Prostate gland (tissue), 2 donors: ENCODE results near the gene TBC1D16. TPM values are rescaled to one million over a fixed set of nuclear protein-coding genes. Genes with fewer than 3 reads are reported as not detected.

Source experiments
- DNase-seq: peaks from one replicate; pipeline ENCODE4 v3.0.0-alpha.2; 2019; ENCODE audit warnings: low spot score
- H3K27ac ChIP-seq, 2 donors: fragments of 200-600 bp; sonication (generic); 2 replicates each; pipeline ENCODE4 v1.5.1; 2017 to 2019
- H3K27me3 ChIP-seq: fragments of 200-600 bp; sonication (generic); replicated peaks from 2 replicates; pipeline ENCODE4 v1.5.1; 2019; ENCODE audit not compliant: insufficient read depth
- H3K36me3 ChIP-seq, 2 donors: fragments of 200-600 bp; sonication (generic); 1 replicate in 1 of 2; 2 replicates in 1 of 2; pipeline versions ENCODE4 v1.5.1 to v1.8.1; 2017 to 2019
- H3K4me1 ChIP-seq: fragments of 200-600 bp; sonication (generic); replicated peaks from 2 replicates; pipeline ENCODE4 v1.5.1; 2019
- H3K4me3 ChIP-seq, 2 donors: fragments of 200-600 bp; sonication (generic); 2 replicates each; pipeline ENCODE4 v1.5.1; 2017 to 2019
- H3K9me3 ChIP-seq: fragments of 200-600 bp; sonication (generic); 2 replicates; pipeline ENCODE4 v1.5.1; 2017
- POLR2A ChIP-seq: fragments of 450-650 bp; IDR thresholded peaks from one replicate; pipeline ENCODE4 v1.6.1; 2016; ENCODE audit warnings: antibody characterized with exemption, mild to moderate bottlenecking
- POLR2AphosphoS5 ChIP-seq: sonication (generic); formaldehyde crosslinking; IDR thresholded peaks from one replicate; pipeline ENCODE4 v1.6.1; 2017; ENCODE audit warnings: antibody characterized with exemption
- WGBS: methylation state at CpG from one replicate; pipeline ENCODE4 v1.1.5; 2018; 5-methylcytosine and 5-hydroxymethylcytosine counted together
- intact Hi-C: fragments of 100-400 bp; cut with DNase I; formaldehyde crosslinking; loops from one replicate; pipeline ENCODE4 v1.14.2; 2022
- total RNA-seq, 2 donors: library from RNA; depleted of rRNA; stranded (reverse); fragments of >200 nt; gene quantifications; one replicate each; pipeline ENCODE4 v1.1.0, GENCODE V29; 2016
- TF ChIP-seq, protein P1 (sequence below), 4 experiments: fragments of 200-600 bp in 2 of 4; fragments of 450-650 bp in 2 of 4; sonication (generic) in 2 of 4; IDR thresholded peaks; 1 replicate in 3 of 4; 2 replicates in 1 of 4; pipeline ENCODE4 v1.5.1; 2016 to 2019; ENCODE audit warnings: antibody characterized with exemption in 4 of 4, mild to moderate bottlenecking in 2 of 4, moderate library complexity in 2 of 4

Gene TBC1D16
- total RNA-seq, 2 donors from 2014 or later: 29.1 to 41.9 TPM

DNA sequence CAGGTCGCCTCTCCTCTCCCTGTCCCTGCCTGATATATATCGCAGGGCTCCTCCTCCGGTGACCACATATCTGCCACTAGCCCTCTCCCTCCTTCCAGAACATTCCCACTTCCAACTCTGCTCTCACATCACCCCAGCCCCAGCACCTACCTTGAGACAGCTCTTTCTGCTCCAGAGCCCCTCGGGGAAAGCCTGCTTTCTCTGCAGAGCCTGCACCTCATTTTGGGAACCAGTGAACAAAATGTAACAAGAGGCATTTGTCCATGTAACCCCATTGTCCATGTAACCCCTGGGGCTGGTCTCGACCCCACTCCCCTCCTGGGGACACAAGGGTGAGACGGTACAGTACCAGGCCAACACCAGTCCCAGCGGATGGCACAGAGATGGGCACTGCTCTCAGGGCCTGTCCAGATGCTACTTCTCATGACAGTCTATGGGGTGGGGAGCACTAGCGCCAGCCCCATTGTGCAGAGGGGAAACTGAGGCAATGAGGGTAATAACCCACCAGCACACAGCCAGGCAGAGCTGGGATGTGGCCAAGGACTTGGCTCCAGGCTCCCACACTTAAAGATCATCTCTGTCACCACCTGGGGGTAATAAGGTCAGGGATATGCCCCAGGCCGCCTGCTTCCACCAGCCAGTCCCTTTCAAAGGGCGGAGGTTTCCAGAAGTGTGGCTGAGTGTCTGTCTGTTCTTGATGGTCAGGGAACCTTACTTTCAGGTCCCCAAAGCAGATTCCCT lies 42.9 kb downstream of the TBC1D16 start:
- H3K4me3 ChIP-seq: peak overlapping the region in 1 of 2 donors; percentile 36
- DNase-seq: no peak

DNA sequence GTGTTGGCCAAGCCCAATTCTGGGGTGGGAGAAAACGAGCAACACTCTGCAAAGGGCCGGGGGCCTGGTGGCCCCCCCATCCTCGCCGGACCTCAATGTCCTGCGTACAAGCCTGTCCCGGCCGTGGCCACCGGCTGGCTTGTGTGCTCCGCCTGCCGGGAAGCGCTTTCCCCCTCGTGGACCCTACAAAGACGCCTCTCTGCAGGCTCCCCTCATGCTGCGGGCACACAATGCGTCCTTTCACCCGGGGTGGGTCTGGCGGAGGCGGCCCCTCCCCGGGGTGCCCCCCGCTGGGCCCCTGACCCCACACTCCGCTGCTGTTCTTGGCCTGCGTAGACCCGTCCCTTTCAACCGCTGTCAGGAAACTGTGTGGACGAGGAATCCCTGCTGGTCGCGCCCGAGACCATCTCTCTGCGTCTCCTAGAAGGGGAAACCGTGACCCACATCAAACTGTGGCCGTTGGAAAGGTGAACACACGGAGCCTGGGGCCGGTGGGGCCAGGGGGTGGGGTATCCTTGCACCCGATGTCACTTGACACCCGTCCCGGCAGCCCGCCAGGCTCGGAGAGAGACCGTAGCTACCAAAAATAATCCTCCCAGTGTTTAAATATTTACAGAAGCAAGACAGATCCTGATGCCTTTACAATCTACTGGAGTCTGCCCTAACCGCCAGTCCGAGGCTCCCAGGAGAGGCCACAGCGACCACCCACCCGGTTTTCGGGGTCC lies 43.6 kb downstream of the TBC1D16 start:
- peak; percentile 82 for DNase-seq
- Histone ChIP-seq H3K4me1 (peaks cover 43% of the 10 kb centered on the region), H3K4me3 (peak overlapping the region; percentile 18 to 36), H3K27ac (peak overlapping the region; percentile 76 to 90), H3K27me3 (no peaks in the 10 kb centered on the region), H3K36me3 (no peaks in the 10 kb centered on the region), H3K9me3 (no peaks in the 10 kb centered on the region)
- 2% methylated on average over 38 of the region's 44 CpGs for WGBS
- intact Hi-C loops: loop anchor here (2.0 to 5.0 kb wide), 3 partner anchors 150 to 249 kb away; partner anchors contain the start of gene CBX8
- TF ChIP-seq POLR2A (no peak), POLR2AphosphoS5 (peak; percentile 66)
- TF ChIP-seq, protein P1, sequence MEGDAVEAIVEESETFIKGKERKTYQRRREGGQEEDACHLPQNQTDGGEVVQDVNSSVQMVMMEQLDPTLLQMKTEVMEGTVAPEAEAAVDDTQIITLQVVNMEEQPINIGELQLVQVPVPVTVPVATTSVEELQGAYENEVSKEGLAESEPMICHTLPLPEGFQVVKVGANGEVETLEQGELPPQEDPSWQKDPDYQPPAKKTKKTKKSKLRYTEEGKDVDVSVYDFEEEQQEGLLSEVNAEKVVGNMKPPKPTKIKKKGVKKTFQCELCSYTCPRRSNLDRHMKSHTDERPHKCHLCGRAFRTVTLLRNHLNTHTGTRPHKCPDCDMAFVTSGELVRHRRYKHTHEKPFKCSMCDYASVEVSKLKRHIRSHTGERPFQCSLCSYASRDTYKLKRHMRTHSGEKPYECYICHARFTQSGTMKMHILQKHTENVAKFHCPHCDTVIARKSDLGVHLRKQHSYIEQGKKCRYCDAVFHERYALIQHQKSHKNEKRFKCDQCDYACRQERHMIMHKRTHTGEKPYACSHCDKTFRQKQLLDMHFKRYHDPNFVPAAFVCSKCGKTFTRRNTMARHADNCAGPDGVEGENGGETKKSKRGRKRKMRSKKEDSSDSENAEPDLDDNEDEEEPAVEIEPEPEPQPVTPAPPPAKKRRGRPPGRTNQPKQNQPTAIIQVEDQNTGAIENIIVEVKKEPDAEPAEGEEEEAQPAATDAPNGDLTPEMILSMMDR (IDR thresholded peaks at IDR 0.05): peak in 1 of 4 experiments; percentile 12

More for the DNA sequence above, 42.9 kb downstream of the TBC1D16 start:
- TF ChIP-seq POLR2A (no peak), POLR2AphosphoS5 (no peak)
- TF ChIP-seq, protein P1 (IDR thresholded peaks at IDR 0.05): no peak
- Histone ChIP-seq H3K9me3 (no peaks in the 10 kb centered on the region), H3K4me1 (peaks cover 37% of the 10 kb centered on the region), H3K27me3 (no peaks in the 10 kb centered on the region), H3K36me3 (no peaks in the 10 kb centered on the region), H3K27ac (peak overlapping the region; percentile 76 to 90)
- WGBS: 47% methylated on average over 10 of the region's 10 CpGs
- intact Hi-C loops: loop anchor here (2.0 to 5.0 kb wide), 3 partner anchors 151 to 250 kb away; partner anchors contain the start of gene CBX8

DNA sequence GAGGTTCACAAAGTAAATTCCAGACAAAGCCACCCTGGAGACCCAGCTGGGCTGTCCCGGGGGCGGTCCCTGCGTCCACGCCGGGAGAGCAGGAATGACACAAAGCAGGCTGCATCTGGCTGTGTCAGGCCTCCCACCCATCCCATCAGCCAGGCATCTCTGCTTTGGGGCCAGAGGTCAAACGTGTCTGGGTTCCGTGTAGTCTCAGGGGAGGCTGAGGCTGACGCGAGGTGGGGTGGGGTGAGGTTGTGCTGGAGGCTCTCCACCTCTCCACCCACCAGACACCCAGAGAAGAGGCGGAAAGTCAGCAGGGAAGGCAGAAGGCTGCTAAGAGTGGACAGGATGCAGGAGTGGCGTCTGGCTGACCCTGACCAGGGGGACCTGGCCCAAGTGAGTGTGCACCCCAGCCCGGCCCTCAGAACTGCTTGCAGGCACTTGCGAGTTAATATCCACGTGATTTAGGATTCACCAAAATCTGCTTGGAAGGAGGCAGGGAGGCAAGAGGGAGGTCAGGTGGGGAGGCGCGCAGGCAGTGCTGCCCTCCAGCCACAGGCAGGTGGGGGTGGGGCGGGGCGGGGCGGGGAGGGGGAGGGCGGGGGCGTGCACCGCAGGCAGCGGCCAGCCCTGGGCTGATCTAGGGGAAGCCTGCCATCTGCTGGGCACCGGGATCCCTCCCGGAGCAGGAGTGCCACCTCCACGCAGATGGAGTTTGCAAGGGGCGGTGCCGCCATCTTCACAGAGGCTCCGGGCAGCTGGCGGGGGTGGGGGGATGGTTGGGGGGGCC lies 44.3 kb downstream of the TBC1D16 start:
- peak overlapping the region; percentile 18 to 36 for H3K4me3 ChIP-seq
- DNase-seq: peak; percentile 89
- no peaks in the 10 kb centered on the region for H3K9me3 ChIP-seq
- H3K27me3 ChIP-seq: no peaks in the 10 kb centered on the region
- no peaks in the 10 kb centered on the region for H3K36me3 ChIP-seq
- peaks cover 43% of the 10 kb centered on the region for H3K4me1 ChIP-seq
- intact Hi-C loops: loop anchor here (5.0 kb wide), 2 partner anchors 149 to 194 kb away; partner anchors contain the start of gene CBX8
- TF ChIP-seq POLR2AphosphoS5 (peak; percentile 20), POLR2A (no peak)
- TF ChIP-seq, protein P1 (IDR thresholded peaks at IDR 0.05): peak; percentile 38 to 83 (median 65)
- H3K27ac ChIP-seq: peak overlapping the region; percentile 76 to 90
- WGBS: 33% methylated on average over 27 of the region's 30 CpGs

DNA sequence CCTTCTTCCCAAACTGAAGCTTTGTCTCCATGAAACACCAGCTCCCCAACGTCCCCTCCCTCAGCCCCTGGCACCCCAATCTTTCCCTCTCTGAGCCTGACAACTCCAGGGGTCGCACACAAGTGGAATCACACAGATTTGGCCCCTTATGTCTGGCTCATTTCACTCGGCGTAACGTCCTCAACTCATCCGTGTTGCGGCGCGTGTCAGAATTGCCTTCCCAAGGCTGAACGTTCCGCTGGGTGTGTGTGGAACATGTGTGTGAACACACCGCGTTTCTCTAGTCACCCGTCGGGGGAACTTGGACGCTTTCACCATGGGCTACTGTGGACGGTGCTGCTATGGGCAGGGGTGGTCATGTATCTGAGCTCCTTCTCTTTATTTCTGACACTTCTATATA lies 45.0 kb downstream of the TBC1D16 start:
- no peaks in the 10 kb centered on the region for H3K36me3 ChIP-seq
- H3K9me3 ChIP-seq: no peaks in the 10 kb centered on the region
- WGBS: 94% methylated on average over 17 of the region's 17 CpGs
- no peaks in the 10 kb centered on the region for H3K27me3 ChIP-seq
- no peak for DNase-seq
- TF ChIP-seq POLR2A (no peak), POLR2AphosphoS5 (no peak)
- TF ChIP-seq, protein P1 (IDR thresholded peaks at IDR 0.05): no peak
- H3K4me1 ChIP-seq: peaks cover 43% of the 10 kb centered on the region
- H3K4me3 ChIP-seq: no peak overlapping the region
- intact Hi-C loops: loop anchor here (5.0 kb wide), 2 partner anchors 148 to 193 kb away; partner anchors contain the start of gene CBX8
- no peak overlapping the region for H3K27ac ChIP-seq
